Measurements from ENCODE around the gene SECISBP2. TPM values are rescaled to one million over a fixed set of nuclear protein-coding genes. Genes with fewer than 3 reads are reported as not detected.

The SECISBP2 gene
- total RNA-seq, 1 donor from 2014 or later: 118 TPM

DNA sequence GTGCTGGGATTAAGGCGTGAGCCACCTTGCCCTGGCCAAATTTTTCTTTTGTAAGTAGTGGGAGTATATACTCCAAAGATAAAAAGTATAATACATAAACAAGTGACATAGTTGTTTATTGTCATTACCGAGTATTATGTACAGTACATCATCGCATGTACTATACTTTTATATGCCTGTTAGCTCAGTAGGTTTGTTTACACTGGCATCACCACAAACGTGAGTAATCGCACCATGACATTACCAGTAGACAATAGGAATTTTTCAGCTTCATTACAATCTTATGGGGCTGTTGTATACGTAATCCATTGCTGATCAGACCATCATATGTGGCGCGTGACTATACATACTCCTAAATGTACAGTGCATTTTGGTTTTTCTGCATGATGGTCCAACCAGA is 9.8 kb downstream of the SECISBP2 start:
- Mint-ChIP-seq H3K27ac (no peak overlapping the region), H3K9me3 (no peaks in the 10 kb centered on the region), H3K4me1 (no peaks in the 10 kb centered on the region), H3K36me3 (peaks cover 21% of the 10 kb centered on the region), H3K27me3 (ENCODE audit: insufficient read depth, low read depth) (no peaks in the 10 kb centered on the region), H3K4me3 (no peak overlapping the region)
- no peaks in the 10 kb centered on the region for H3K4me1 ChIP-seq
- no peak for DNase-seq (ENCODE audit: low spot score)
- H2AFZ ChIP-seq (replicated peaks): no peak overlapping the region
- H3K9ac ChIP-seq: no peak overlapping the region
- H3K27ac ChIP-seq: no peak overlapping the region
- H3K36me3 ChIP-seq: peaks cover 11% of the 10 kb centered on the region
- no peak overlapping the region for H3K4me2 ChIP-seq
- H3K27me3 ChIP-seq: no peaks in the 10 kb centered on the region
- TF ChIP-seq, protein P1, sequence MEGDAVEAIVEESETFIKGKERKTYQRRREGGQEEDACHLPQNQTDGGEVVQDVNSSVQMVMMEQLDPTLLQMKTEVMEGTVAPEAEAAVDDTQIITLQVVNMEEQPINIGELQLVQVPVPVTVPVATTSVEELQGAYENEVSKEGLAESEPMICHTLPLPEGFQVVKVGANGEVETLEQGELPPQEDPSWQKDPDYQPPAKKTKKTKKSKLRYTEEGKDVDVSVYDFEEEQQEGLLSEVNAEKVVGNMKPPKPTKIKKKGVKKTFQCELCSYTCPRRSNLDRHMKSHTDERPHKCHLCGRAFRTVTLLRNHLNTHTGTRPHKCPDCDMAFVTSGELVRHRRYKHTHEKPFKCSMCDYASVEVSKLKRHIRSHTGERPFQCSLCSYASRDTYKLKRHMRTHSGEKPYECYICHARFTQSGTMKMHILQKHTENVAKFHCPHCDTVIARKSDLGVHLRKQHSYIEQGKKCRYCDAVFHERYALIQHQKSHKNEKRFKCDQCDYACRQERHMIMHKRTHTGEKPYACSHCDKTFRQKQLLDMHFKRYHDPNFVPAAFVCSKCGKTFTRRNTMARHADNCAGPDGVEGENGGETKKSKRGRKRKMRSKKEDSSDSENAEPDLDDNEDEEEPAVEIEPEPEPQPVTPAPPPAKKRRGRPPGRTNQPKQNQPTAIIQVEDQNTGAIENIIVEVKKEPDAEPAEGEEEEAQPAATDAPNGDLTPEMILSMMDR (IDR thresholded peaks at IDR 0.05): no peak
- TF ChIP-seq EZH2phosphoT487 (IDR thresholded peaks at IDR 0.05): no peak
- no peak for TF ChIP-seq EZH2 (IDR thresholded peaks at IDR 0.05)
- peaks cover 6% of the 10 kb centered on the region for H4K20me1 ChIP-seq (ENCODE audit: low read depth)
- no peaks in the 10 kb centered on the region for H3F3A ChIP-seq (ENCODE audit: low read depth)
- H3K79me2 ChIP-seq (ENCODE audit: low read depth): peaks cover 41% of the 10 kb centered on the region
- no peaks in the 10 kb centered on the region for H3K9me3 ChIP-seq (ENCODE audit: low read depth)
- H3K4me3 ChIP-seq: no peak overlapping the region

DNA sequence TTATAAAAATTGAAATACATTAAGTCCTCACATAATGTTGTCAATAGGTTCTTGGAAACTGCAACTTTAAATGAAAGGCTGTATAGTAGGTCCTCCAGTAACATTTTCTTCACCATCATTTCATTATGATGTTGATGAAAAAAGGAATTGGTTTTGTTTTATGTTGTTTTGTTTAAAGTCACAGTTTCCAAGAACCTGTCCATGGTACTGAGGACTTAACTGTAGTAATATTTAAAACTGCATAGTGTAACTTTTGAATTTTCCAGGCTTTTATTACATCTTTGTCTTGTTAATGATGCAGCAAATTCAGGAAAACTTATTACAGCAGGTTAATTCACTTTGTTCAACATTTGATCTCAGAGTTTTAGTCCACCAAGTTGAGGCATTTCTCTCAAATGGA is 11.6 kb downstream of the SECISBP2 start:
- H3K27ac Mint-ChIP-seq: no peak overlapping the region
- no peaks in the 10 kb centered on the region for H3K4me1 Mint-ChIP-seq

DNA sequence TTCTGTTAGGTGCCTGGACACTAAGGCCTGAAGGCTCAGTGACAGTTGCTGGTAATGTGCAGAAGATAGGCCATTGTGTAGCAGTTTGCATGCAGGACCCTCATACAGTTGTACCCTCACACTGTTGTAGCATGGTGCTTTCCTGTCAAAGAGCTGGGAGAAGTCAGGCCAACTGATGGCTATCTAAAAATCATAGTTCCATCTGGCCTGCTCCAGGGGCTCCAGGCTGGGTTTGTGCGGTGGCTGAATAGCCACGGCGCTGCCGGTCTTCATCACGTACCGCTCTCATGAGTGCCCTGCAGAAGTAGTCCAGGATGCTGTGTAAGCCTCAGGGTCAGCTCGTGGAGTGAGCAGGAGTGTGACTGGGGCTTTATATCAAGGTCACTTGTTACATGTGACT is 12.2 kb downstream of the SECISBP2 start:
- Histone ChIP-seq H3K9me3 (ENCODE audit: low read depth) (no peaks in the 10 kb centered on the region), H3K9ac (no peak overlapping the region), H3K79me2 (ENCODE audit: low read depth) (peaks cover 17% of the 10 kb centered on the region), H3K27ac (no peak overlapping the region), H2AFZ (replicated peaks) (no peak overlapping the region), H3K4me3 (no peak overlapping the region), H4K20me1 (ENCODE audit: low read depth) (no peaks in the 10 kb centered on the region), H3K4me2 (no peak overlapping the region), H3F3A (ENCODE audit: low read depth) (no peaks in the 10 kb centered on the region), H3K36me3 (peaks cover 19% of the 10 kb centered on the region), H3K27me3 (no peaks in the 10 kb centered on the region), H3K4me1 (no peaks in the 10 kb centered on the region)
- no peaks in the 10 kb centered on the region for H3K9me3 Mint-ChIP-seq
- H3K36me3 Mint-ChIP-seq: peaks cover 33% of the 10 kb centered on the region
- no peak for DNase-seq (ENCODE audit: low spot score)
- H3K27me3 Mint-ChIP-seq (ENCODE audit: insufficient read depth, low read depth): no peaks in the 10 kb centered on the region
- H3K4me3 Mint-ChIP-seq: no peak overlapping the region
- TF ChIP-seq EZH2 (IDR thresholded peaks at IDR 0.05) (no peak), EZH2phosphoT487 (IDR thresholded peaks at IDR 0.05) (no peak)
- TF ChIP-seq, protein P1 (IDR thresholded peaks at IDR 0.05): no peak
- no peaks in the 10 kb centered on the region for H3K4me1 Mint-ChIP-seq
- no peak overlapping the region for H3K27ac Mint-ChIP-seq

More for the DNA sequence above, 11.6 kb downstream of the SECISBP2 start:
- no peak for DNase-seq (ENCODE audit: low spot score)
- peaks cover 33% of the 10 kb centered on the region for H3K36me3 Mint-ChIP-seq
- Histone ChIP-seq H3K9ac (no peak overlapping the region), H3K4me1 (no peaks in the 10 kb centered on the region), H3K4me2 (no peak overlapping the region), H3K4me3 (no peak overlapping the region), H3K9me3 (ENCODE audit: low read depth) (no peaks in the 10 kb centered on the region), H3K79me2 (ENCODE audit: low read depth) (peaks cover 23% of the 10 kb centered on the region), H3K27ac (no peak overlapping the region), H3F3A (ENCODE audit: low read depth) (no peaks in the 10 kb centered on the region), H3K27me3 (no peaks in the 10 kb centered on the region), H3K36me3 (peaks cover 19% of the 10 kb centered on the region), H4K20me1 (ENCODE audit: low read depth) (no peaks in the 10 kb centered on the region), H2AFZ (replicated peaks) (no peak overlapping the region)
- H3K9me3 Mint-ChIP-seq: no peaks in the 10 kb centered on the region
- H3K4me3 Mint-ChIP-seq: no peak overlapping the region
- no peak for TF ChIP-seq EZH2phosphoT487 (IDR thresholded peaks at IDR 0.05)
- TF ChIP-seq EZH2 (IDR thresholded peaks at IDR 0.05): no peak
- TF ChIP-seq, protein P1 (IDR thresholded peaks at IDR 0.05): no peak
- H3K27me3 Mint-ChIP-seq (ENCODE audit: insufficient read depth, low read depth): no peaks in the 10 kb centered on the region
